ENCODE results near the gene NPHP4.

Gene NPHP4

DNA sequence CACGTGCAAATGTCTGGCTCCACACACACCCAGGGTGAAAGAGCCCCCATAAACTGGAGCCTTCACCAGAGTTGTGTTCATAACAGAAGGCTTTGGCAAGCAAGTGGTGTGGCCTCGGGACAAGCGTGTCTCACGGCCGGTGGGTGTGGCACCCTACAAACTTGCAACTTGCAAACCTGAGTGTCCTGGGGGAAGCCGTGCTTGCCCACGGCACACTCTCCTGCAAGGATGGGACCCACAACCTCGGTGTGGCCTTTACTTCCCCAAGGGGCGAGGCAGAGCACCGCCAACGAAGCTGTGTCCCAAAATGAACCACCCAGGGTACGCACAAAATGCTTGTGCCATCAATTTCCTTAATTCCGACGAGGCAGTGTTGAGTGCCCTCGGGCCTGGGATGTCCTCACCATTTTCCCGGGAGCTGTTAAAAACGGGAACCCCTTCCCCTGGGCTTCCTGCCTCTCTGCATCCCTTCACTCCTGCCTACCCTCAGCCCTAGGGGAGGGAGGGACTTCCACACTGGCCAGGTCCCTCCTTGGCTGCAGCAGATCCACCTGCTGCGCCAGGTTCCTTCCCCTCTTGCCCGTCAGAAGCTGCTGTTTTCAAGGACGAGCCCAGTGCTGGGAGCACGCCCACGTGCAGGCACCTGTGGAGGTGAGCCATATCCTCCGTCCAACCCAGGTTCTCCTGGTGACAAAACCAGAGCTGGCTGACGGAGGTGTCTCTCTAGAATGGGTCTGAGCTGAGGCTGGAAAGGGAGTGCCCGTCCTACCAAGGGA is 111.4 kb downstream of the NPHP4 start:
- H3K9me3 Mint-ChIP-seq = peaks cover 5% of the 10 kb centered on the region
- H3K27ac Mint-ChIP-seq = no peak overlapping the region
- H3K27me3 Mint-ChIP-seq (ENCODE audit: low read depth) = peaks cover 5% of the 10 kb centered on the region
- H3K4me1 Mint-ChIP-seq = no peaks in the 10 kb centered on the region
- H3K36me3 Mint-ChIP-seq (ENCODE audit: low read depth) = peaks cover 40% of the 10 kb centered on the region
- TF ChIP-seq, protein P1, sequence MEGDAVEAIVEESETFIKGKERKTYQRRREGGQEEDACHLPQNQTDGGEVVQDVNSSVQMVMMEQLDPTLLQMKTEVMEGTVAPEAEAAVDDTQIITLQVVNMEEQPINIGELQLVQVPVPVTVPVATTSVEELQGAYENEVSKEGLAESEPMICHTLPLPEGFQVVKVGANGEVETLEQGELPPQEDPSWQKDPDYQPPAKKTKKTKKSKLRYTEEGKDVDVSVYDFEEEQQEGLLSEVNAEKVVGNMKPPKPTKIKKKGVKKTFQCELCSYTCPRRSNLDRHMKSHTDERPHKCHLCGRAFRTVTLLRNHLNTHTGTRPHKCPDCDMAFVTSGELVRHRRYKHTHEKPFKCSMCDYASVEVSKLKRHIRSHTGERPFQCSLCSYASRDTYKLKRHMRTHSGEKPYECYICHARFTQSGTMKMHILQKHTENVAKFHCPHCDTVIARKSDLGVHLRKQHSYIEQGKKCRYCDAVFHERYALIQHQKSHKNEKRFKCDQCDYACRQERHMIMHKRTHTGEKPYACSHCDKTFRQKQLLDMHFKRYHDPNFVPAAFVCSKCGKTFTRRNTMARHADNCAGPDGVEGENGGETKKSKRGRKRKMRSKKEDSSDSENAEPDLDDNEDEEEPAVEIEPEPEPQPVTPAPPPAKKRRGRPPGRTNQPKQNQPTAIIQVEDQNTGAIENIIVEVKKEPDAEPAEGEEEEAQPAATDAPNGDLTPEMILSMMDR (IDR thresholded peaks at IDR 0.05; ENCODE audit: unreplicated experiment in 3 of 3) = no peak
- H3K4me3 Mint-ChIP-seq = no peak overlapping the region

DNA sequence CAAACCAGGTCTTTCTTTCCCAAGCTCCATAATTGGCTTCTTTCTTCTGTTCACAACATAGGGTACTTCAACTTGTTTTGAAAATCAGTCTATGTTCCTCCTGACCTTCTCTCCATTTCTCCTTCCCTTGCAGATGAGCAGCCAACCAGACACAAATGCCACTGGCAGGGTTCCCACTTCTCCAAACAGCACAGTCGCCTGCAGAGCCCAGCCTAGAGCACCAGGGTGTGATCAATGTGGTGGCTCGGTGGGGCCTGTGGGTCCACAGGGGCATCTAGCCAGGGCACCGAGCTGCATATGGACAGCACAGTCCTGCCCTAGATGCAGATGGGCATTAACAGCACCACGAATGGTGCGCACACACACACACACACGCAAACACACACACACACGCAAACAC is 112.8 kb downstream of the NPHP4 start:
- TF ChIP-seq, protein P1 (IDR thresholded peaks at IDR 0.05; ENCODE audit: unreplicated experiment in 3 of 3) = no peak
- H3K9me3 Mint-ChIP-seq = peaks cover 5% of the 10 kb centered on the region
- H3K4me3 Mint-ChIP-seq = no peak overlapping the region
- no peaks in the 10 kb centered on the region for H3K27me3 Mint-ChIP-seq (ENCODE audit: low read depth)
- H3K36me3 Mint-ChIP-seq (ENCODE audit: low read depth) = peaks cover 37% of the 10 kb centered on the region
- no peak overlapping the region for H3K27ac Mint-ChIP-seq
- no peaks in the 10 kb centered on the region for H3K4me1 Mint-ChIP-seq

DNA sequence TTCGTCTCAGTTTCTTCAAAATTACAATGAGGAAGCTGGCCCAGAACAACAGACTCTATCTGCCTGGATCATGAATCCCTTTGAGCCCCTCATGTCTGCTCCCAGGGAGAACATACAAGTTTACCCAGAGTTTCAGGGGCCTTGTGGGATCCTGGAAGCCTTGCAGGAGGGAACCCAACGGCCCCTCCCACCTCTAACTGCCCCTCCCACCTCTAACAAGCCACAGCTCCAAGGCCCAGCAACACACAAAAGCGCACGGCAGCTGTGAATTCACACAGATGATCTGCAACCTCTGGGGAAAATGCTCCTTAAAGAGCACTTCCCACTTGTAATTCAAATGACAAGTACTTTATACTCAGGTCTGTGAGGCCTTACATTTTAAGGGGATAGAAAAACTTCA is 113.3 kb downstream of the NPHP4 start:
- TF ChIP-seq, protein P1 (IDR thresholded peaks at IDR 0.05; ENCODE audit: unreplicated experiment in 3 of 3) = no peak
- Mint-ChIP-seq H3K4me1 (no peaks in the 10 kb centered on the region), H3K9me3 (peaks cover 5% of the 10 kb centered on the region), H3K27me3 (ENCODE audit: low read depth) (no peaks in the 10 kb centered on the region), H3K27ac (no peak overlapping the region), H3K36me3 (ENCODE audit: low read depth) (peaks cover 38% of the 10 kb centered on the region), H3K4me3 (no peak overlapping the region)

GRCh38 chr1:5877683-5878530 is 114.3 kb downstream of the NPHP4 start:
- H3K36me3 Mint-ChIP-seq (ENCODE audit: low read depth) = peaks cover 36% of the 10 kb centered on the region
- H3K27me3 Mint-ChIP-seq (ENCODE audit: low read depth) = no peaks in the 10 kb centered on the region
- no peaks in the 10 kb centered on the region for H3K4me1 Mint-ChIP-seq
- H3K27ac Mint-ChIP-seq = no peak overlapping the region
- TF ChIP-seq, protein P1 (IDR thresholded peaks at IDR 0.05; ENCODE audit: unreplicated experiment in 3 of 3) = no peak
- H3K9me3 Mint-ChIP-seq = peaks cover 5% of the 10 kb centered on the region
- no peak overlapping the region for H3K4me3 Mint-ChIP-seq

- peaks cover 5% of the 10 kb centered on the region for H3K9me3 Mint-ChIP-seq
- no peaks in the 10 kb centered on the region for H3K4me1 Mint-ChIP-seq
- H3K4me3 Mint-ChIP-seq = no peak overlapping the region
- no peaks in the 10 kb centered on the region for H3K27me3 Mint-ChIP-seq (ENCODE audit: low read depth)
- TF ChIP-seq, protein P1 (IDR thresholded peaks at IDR 0.05; ENCODE audit: unreplicated experiment in 3 of 3) = no peak
- no peak overlapping the region for H3K27ac Mint-ChIP-seq
- peaks cover 32% of the 10 kb centered on the region for H3K36me3 Mint-ChIP-seq (ENCODE audit: low read depth)
Measured at GRCh38 chr1:5877001-5877400, 115.2 kb downstream of the NPHP4 start.

Data from nephron (organoid).